Activated CD4-positive, alpha-beta T cell treated with anti-CD3 and anti-CD28 coated beads for 36 hours (primary cell): ENCODE data around the gene CYTL1. TPM values are rescaled to one million over a fixed set of nuclear protein-coding genes. Genes with fewer than 3 reads are reported as not detected.

Experiments
- total RNA-seq, 2 experiments: library from RNA; stranded (reverse); gene quantifications; one replicate each; pipeline ENCODE4 v1.2.3, GENCODE V29; 2021

CYTL1 gene
- total RNA-seq, 2 experiments from 2014 or later, result not detected

Other genes with a start within 250 kb of the CYTL1 start
- gene MSX1, start 159.8 kb downstream of the CYTL1 start, total RNA-seq, result under 1 TPM in 1 of 2 experiments, not detected in 1; 0.09 TPM
- not detected for gene STK32B, start 32.0 kb upstream of the CYTL1 start, total RNA-seq